HG03196 (cell line): Measurements from ENCODE around the gene ENO4.

Source experiments
- ATAC-seq: cut with Tn5 transposase; IDR thresholded peaks from one replicate; pipeline ENCODE4 v1.9.1; 2021; ENCODE audit not compliant: unreplicated experiment

The ENO4 gene, protein sequence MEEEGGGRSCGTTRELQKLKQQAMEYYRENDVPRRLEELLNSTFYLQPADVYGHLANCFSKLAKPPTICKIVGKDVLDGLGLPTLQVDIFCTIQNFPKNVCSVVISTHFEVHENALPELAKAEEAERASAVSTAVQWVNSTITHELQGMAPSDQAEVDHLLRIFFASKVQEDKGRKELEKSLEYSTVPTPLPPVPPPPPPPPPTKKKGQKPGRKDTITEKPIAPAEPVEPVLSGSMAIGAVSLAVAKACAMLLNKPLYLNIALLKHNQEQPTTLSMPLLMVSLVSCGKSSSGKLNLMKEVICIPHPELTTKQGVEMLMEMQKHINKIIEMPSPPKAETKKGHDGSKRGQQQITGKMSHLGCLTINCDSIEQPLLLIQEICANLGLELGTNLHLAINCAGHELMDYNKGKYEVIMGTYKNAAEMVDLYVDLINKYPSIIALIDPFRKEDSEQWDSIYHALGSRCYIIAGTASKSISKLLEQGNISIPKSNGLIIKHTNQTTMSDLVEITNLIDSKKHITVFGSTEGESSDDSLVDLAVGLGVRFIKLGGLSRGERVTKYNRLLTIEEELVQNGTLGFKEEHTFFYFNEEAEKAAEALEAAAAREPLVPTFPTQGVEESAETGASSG

GRCh38 chr10:116849248-116850057 lies at the start of gene ENO4:
ENO4 (plus strand) TSS chr10:116849499; CDS start chr10:116849567, 68 bp downstream.
- ATAC-seq: peak; percentile 63

DNA sequence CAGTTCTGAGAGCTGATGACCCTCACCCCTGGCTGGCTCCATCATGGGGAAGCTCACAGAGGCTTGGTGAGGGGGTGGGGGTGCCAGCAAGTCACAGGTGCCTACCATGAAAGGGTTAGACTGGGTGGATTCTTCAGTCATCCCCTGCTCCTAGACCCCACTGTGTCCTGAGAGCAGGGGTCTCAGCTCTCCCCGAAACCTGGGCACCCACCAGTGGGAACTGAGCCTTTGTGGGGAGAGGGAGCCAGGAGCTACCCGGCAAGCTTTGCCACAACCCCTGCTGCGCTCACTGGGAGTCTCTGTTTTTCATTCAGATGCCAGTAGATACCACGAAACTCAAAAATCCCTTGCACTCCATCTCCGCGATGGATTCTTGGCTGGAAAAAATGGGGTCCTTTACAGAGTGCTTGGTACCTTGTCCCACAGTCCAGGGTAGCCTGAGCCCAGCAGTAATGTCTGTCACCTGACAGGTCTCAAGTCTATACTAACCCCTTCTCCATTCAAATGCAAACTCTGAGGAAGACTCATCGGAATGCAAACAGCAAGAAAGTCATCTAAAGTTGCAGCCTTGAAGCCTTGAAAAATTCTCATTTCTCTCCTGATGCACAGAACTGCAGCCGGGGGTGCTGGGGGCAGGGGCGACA lies 48.9 kb upstream of the ENO4 start:
- ATAC-seq: no peak

DNA sequence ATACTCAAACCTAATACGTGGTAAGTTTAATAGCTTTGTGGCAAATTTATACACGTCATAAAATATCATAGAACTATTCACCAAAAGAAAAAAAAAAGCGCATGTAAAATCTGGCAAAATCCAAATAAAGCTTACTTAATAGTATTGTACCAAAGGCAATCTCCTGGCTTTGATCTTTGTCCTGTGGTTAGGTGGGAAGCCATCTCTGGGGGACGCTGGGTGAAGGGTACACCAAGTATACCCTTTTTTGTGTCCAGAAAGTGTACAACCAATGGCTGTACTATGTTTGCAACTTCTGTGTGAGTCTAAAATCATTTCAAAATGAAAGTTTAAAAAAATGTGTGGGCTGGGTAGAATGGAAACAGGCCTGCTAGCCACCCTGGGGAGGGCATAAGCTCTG lies 47.6 kb upstream of the ENO4 start:
- no peak for ATAC-seq

- no peak for ATAC-seq
Observed at GRCh38 chr10:116802474-116802873, 46.8 kb upstream of the ENO4 start.

- ATAC-seq: no peak
Observed at GRCh38 chr10:116802876-116803275, 46.4 kb upstream of the ENO4 start.

- no peak for ATAC-seq
Observed at GRCh38 chr10:116803451-116804249, 45.6 kb upstream of the ENO4 start.

DNA sequence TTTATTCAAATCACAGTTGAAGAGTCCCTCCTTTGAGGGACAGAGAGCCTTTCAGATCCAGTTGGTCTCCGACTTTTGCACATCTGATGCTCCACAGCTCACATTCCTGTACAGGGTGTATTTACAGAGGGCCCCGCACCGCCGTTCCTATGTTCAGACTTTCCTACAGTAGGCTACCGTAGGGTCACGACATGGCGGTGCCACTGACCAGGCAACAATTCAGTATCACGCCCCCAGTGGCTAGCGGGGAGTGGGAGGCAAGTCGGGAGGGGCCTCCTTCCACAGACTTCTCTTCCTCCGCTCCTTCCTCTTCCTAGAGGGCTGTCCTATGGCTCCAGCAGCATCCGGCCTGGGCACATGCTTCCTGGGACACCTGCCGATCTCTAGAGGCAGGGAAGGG lies 40.6 kb upstream of the ENO4 start:
- ATAC-seq: no peak

DNA sequence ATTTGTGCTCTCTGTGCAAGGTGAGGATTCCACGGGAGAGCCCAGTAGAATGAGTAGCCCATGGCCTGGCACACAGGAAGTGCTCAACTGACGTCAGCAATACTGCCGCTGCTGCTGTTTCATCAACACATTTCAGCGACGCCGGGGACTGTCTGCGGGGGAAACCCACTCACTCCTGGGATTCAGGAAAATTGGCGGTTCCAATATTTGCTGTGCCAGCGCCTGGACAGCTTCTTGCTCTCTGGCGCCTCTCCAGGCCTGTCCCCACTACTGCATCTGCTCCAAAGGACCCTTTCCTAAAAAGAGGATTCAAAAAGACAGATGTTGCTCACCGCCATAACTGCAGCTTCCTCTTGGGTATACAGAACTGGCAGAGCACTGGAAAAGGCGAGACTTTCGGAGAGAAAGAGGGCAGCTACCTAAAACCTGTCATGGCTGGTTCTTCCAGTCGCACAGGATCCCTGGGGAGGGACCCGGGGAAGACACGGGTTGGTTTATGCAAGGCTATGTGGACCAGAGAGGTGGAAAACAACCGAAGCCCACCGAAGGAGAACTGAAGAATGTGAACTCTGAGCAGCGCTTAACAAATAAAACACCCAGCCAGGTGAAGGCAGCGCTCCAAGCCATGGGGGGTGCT lies 39.7 kb upstream of the ENO4 start:
- ATAC-seq: no peak

- no peak for ATAC-seq
Observed at GRCh38 chr10:116810120-116810500, 39.2 kb upstream of the ENO4 start.

DNA sequence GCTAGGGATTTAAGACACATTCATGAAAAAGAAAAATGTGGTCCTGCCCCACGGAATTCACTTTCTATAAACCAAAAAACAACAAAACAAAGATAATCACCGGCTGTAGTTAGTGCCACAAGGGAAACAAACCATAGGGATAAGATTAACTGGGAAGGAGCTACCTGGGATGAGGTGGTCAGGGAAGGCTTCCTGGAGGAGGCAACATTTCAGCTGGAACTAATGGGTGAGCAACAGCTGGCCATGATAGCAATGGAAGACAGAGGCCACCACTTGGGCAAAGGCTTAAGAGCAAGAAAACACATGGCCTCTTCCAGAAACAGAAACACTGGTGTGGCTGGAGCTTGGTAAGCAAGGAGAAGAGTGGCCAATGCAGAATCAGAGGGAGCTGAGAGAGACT lies 38.4 kb upstream of the ENO4 start:
- no peak for ATAC-seq

DNA sequence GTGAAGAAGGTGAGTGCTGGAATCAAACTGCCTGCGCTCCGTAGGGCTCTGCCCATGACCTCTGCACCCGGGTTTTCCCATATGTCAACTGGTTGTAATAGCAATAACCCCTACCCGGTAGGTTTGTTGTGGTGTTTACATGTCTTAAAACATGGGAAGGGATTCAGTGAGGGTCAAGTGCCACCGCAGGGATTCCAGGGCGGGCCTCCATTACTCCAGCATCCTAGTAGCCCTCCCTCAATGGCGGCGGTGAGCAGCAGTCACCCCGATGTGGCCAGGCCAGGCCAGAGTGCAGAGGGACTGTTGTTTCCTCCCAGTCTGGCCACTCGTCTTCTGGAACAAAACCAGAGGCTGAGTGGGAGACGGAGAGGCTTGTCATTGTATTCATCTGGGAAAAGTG lies 37.6 kb upstream of the ENO4 start:
- no peak for ATAC-seq

DNA sequence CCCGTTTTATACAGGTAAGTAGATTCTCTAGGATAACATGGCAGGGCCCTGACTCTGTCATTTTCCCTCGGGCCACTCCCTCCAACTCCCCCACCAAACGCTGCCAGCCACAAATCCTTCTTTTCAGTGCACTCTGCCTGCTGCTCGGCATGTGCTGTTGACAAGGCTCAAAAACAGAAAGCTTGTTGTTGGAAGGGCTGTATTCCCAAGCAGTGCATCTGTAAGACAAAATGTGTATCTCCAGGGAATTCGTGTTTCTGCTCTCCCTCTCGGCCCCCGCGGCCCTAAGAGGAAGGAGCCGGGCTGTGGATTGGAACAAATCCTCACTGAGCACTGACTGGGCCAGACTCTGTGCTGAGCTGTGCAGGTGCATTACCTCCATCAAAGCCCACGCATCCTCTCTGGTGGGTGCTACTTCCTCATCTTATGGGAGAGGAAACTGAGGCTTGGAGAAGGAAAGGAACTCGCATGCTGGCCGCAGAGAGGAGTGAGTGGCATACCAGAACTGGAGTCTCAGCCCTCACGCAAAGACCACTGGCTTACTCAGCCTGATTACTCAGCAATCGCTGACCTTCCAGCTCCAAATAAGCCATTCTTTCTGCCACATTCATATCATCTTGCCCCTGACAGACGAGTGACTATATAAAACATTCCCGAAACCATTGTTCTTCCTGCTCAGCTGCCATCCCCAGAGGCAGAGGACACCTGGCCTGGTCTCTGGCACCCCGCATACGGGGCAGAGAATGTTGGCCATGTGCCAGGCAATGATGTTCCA lies 33.5 kb upstream of the ENO4 start:
- ATAC-seq: no peak

DNA sequence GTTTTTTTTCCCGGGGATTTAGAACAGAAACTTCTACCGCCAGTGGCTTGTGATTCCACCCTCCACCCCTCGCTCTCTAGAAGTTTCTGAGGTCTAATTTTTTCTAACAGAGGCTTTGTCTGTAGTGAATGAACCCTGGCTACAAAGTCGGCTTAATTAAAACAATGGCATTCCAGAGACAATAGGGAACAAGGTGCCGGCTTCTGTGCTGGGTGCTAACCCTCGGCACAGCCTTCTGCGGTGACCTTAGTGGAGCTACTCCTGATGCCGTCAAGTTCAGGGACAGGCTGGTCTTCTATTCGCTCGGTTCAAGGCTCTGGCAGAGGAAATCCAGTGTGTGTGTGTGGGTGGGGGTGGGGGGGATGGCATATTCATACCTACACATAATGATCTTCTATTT lies 32.1 kb upstream of the ENO4 start:
- ATAC-seq: no peak

DNA sequence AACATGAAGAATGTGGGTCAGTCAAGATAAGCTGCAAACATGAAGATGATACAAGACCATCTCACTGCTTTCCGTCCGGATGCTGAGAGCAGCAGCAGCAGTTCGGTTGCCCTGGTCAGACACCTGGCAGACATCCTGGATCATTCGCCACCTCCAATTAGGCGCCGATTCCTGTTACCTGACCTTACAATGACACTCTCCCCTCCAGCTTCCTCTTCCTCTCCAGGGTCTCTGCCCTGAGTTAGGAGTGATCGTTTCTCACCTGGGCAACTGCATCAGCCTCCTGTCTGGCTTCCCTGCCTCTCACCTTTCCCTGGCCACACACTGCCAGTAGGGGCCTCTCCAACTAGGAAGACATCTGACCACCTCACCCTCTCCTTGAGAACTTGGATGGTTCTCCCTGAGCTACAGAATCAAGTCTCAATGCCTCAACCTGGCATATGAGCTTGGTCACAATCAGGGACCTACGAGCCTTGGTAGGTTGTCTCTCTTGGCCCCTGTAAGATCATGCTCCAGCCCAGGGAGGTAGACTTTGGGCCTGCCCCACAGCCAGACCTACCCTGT lies 31.4 kb upstream of the ENO4 start:
- no peak for ATAC-seq

DNA sequence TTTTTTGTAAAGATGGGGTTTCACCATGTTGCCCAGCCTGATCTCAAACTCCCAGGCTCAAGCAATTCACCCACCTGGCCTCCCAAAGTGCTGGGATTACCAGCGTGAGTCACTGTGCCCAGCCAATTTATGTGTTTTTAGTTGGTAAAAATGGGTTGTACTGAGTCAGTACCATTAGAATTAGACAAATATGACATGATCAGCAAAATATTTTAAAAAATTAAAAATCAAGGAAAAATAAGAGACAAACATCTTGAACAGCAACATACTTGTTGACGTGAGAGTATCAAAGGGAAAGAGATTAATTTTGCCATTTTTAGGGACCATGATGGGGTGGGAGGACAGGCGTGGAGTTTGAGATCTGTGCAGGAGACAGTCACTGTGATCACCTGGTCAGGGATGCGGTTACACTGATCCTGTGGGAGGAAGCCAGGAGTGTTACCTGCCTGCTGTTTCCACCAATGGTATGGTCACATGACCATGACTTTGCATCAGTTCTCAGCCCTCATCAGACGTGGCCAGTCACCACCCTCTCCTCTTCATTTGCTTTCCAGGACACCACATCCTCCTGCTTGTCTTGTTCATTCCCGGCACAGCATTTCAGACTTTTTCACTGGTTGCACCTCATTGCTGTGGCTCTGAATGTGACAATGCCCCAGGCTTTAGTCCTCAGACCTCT lies 29.2 kb upstream of the ENO4 start:
- ATAC-seq: no peak

- ATAC-seq: no peak
Observed at GRCh38 chr10:116825901-116826300, 23.4 kb upstream of the ENO4 start.

DNA sequence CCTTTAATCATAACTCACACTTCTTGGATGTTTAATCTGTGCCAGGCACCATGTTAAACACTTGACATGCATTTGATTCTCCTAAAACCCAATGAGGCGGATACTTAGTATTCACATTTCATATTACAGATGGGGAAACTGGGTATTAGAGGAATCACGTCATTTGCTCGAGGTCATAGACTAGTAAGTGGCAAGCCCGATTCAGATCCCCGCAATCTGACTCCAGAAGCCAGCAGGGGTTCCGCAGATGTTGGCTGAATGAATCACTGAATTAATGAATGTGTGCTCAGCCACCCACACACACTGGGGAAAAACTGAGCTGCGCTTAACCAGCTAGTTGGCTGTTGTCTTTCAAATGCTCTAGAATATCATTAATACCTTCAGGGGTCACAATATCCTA lies 22.5 kb upstream of the ENO4 start:
- no peak for ATAC-seq

- ATAC-seq: no peak
Observed at GRCh38 chr10:116827214-116827671, 22.1 kb upstream of the ENO4 start.
